Nasal cavity respiratory epithelium epithelial cell of viscerocranial mucosa (primary cell): ENCODE results near the gene RBBP4. TPM values are rescaled to one million over a fixed set of nuclear protein-coding genes. Genes with fewer than 3 reads are reported as not detected.

Experiments used
- total RNA-seq: library from RNA; depleted of rRNA; stranded (reverse); fragments of >200 nt; gene quantifications from 2 replicates; pipeline ENCODE4 v1.2.3, GENCODE V29; 2014

The RBBP4 gene
- 105 and 164 TPM in 2 replicates for total RNA-seq

DNA sequence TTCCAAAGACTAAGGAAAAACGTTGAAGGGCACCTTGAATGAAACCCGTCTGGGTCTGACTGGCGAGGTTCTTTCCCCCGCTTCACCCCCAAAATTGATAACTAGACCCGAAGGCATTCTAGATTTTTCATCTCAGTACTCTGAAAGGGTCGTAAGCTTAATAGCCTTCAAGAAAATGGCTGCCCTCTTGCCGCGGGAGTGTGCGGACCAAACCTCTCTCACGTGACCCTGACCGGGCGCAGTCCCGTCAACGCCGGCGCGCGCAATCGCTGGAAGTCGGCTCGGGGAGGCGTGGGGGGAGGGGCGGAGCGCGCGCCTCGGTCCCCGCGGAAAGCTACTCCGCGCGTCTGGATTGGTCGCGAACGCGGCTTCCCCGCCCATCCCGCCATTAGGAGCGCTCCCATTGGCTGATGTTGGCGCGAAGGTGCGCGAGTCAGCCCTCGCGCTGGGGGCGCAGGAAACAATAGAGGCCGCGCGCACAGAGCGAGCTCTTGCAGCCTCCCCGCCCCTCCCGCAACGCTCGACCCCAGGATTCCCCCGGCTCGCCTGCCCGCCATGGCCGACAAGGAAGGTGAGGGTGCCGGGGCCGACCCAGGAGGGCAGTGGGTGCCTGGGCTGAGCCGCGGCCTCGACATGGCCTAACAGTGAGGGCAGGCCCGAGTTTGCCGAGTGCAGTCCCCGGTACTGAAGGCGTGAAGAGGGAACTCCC, at the start of gene RBBP4:
Gene RBBP4 (plus strand): TSS at position 457 of the 709 bp plus-strand sequence. CDS start 99 bp downstream, at position 556.

DNA sequence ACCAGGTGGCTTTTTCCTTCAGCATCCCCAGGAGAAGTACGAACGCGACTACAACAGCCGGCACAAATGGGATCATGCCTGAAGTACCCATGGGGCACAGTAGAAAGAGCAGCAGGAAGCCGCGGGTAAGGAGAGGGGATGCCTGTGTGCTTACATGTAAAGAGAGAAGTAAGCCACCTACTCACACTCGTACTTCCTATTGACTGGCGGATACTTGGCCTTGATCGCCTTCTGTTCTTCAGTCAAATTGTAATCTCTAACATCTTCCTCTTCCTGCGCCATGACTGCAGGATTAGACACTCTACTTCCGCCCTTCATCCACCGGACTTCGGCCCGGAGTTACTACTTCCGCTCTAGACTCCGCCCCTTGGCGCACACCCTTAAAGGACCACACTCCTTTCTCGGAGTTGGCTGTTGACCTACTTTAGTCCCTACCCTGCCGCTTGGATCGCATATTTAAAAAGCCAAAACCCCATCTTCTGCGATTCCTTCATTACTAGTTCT, 708 bp upstream of the RBBP4 start, which contains the start of gene ZBTB8OS:
Gene ZBTB8OS (minus strand): TSS at position 303 of the 504 bp plus-strand sequence. CDS start 21 bp downstream, at position 282.

DNA sequence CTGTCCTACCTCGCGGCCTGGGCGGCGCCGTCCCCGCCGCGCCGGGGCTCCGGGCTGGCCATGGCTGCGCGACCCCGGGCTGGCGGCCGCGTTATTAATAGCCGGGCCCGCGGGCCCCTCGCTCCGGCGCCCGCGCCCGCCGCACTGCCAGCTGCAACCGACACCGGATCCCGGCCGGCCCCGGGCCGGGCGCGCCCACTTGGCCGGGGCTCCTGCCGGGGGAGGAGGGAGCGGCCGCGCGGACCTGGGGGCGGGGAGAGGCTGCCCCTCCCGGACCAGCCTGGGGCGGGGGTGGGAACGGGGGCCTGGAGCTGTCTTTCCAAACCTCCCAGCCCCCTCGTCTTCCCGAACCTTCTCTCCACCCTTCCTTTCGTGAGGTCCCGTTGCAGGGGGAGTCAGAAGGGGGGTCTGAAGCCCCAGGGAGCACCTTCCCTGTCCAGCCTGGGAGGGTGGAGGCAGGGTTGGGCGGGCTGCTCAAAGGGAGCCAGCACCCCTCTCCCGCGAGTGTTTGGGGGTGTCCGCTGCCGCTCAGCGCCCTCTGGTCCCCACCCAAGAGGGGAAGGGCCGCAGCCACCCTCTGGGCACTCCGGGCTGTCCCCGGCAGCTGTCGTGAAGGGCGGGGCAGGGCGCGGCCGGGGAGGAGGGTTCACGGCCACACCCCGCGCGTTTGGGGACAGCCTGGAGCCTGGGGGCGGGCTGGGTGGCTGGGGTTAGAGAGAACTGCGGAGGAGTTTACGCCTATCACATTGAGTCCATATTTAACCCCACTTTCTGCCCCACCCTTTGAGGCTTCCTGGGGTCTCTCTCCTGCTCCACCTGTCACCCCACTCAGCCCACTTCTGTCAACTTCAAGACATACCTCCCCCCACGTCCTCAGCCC, 51.8 kb downstream of the RBBP4 start, which contains the start of gene SYNC:
Gene SYNC (minus strand): TSS at position 172 of the 880 bp plus-strand sequence. CDS start 110 bp downstream, at position 62.

Other genes starting within 250 kb of the RBBP4 start
- not detected in 2 replicates for gene ZBTB8B, start 186.1 kb upstream of the RBBP4 start, total RNA-seq
- 10.6 and 11.3 TPM in 2 replicates for gene ZBTB8A, start 111.8 kb upstream of the RBBP4 start, total RNA-seq
- 46.2 and 54.0 TPM in 2 replicates for gene ZBTB8OS, start 658 bp upstream of the RBBP4 start, total RNA-seq
- gene SYNC, start 51.6 kb downstream of the RBBP4 start, total RNA-seq, result 1.7 and 10.9 TPM in 2 replicates
- gene YARS1, start 166.2 kb downstream of the RBBP4 start, total RNA-seq, result 244 and 362 TPM in 2 replicates
- 17.4 and 46.9 TPM in 2 replicates for gene S100PBP, start 166.4 kb downstream of the RBBP4 start, total RNA-seq
- gene FNDC5, start 219.7 kb downstream of the RBBP4 start, total RNA-seq, result under 0.01 TPM in 1 of 2 replicates, not detected in the other
- gene HPCA, start 235.3 kb downstream of the RBBP4 start, total RNA-seq, result not detected in 2 replicates